ENCODE data around the gene IGF2R. TPM values are rescaled to one million over a fixed set of nuclear protein-coding genes. Genes with fewer than 3 reads are reported as not detected.

The IGF2R gene
- total RNA-seq (2016; rRNA removed; fragmentation: Illumina TruSeq; extraction: Trizol), result 44.8 and 70.0 TPM in 2 replicates
- 11.8 and 13.5 TPM in 2 replicates for total RNA-seq (2016; cell fraction: cytosol; rRNA removed; fragmentation: Illumina TruSeq; extraction: Trizol; ENCODE audit: low read depth)
- 36.8 and 73.6 TPM in 2 replicates for total RNA-seq (2016; cell fraction: insoluble cytoplasmic fraction; rRNA removed; fragmentation: Illumina TruSeq; extraction: Trizol)
- total RNA-seq (2016; cell fraction: membrane; rRNA removed; fragmentation: Illumina TruSeq; extraction: Trizol), result 11.5 and 15.2 TPM in 2 replicates
- 129 and 155 TPM in 2 replicates for total RNA-seq (2016; cell fraction: nucleus; rRNA removed; fragmentation: Illumina TruSeq; extraction: Trizol)
- polyA plus RNA-seq (2011; rRNA removed), result 38.3 and 54.8 TPM in 2 replicates
- 32.3 and 42.3 TPM in 2 replicates for polyA plus RNA-seq (2011; cell fraction: cytosol; rRNA removed)
- polyA plus RNA-seq (2011; cell fraction: nucleus; rRNA removed), result 77.8 and 83.2 TPM in 2 replicates
- 98.1 and 112 TPM in 2 replicates for polyA plus RNA-seq (2012)
- 1.3 and 1.8 TPM in 2 replicates for polyA plus RNA-seq (2016; cell fraction: cytosol; fragmentation: Illumina TruSeq; extraction: Trizol; ENCODE audit: low read depth)
- polyA plus RNA-seq (2016; cell fraction: insoluble cytoplasmic fraction; fragmentation: Illumina TruSeq; extraction: Trizol; ENCODE audit: low read depth), result 22.6 and 26.7 TPM in 2 replicates
- 1.8 and 3.1 TPM in 2 replicates for polyA plus RNA-seq (2016; cell fraction: membrane; fragmentation: Illumina TruSeq; extraction: Trizol; ENCODE audit: low read depth)
- polyA plus RNA-seq (2016; cell fraction: nucleus; fragmentation: Illumina TruSeq; extraction: Trizol; ENCODE audit: insufficient read depth, low read depth), result 85.6 and 90.1 TPM in 2 replicates
- 33.0 and 141 TPM in 2 replicates for polyA minus RNA-seq (2011; rRNA and poly(A)+ RNA removed; ENCODE audit: low replicate concordance)
- 119 and 184 TPM in 2 replicates for polyA minus RNA-seq (2011; cell fraction: cytosol; rRNA and poly(A)+ RNA removed)
- 265 and 283 TPM in 2 replicates for polyA minus RNA-seq (2011; cell fraction: nucleus; rRNA and poly(A)+ RNA removed)
- percentile 95 among the genes with signal in this experiment for Bru-seq, nascent RNA
- BruChase-seq, experiment 1, labeled RNA remaining after a 6-hour chase, result percentile 95 among the genes with signal in this experiment
- percentile 94 among the genes with signal in this experiment for BruChase-seq, experiment 2, labeled RNA remaining after a 2-hour chase
- long read RNA-seq, experiment 1, partial matches to known transcripts, result 31 of 33 reads
- long read RNA-seq, experiment 1, other reads (novel, unspliced or antisense), result 2 of 33 reads
- long read RNA-seq, experiment 2, partial matches to known transcripts, result 195 of 243 reads
- long read RNA-seq, experiment 2, other reads (novel, unspliced or antisense), result 48 of 243 reads

DNA sequence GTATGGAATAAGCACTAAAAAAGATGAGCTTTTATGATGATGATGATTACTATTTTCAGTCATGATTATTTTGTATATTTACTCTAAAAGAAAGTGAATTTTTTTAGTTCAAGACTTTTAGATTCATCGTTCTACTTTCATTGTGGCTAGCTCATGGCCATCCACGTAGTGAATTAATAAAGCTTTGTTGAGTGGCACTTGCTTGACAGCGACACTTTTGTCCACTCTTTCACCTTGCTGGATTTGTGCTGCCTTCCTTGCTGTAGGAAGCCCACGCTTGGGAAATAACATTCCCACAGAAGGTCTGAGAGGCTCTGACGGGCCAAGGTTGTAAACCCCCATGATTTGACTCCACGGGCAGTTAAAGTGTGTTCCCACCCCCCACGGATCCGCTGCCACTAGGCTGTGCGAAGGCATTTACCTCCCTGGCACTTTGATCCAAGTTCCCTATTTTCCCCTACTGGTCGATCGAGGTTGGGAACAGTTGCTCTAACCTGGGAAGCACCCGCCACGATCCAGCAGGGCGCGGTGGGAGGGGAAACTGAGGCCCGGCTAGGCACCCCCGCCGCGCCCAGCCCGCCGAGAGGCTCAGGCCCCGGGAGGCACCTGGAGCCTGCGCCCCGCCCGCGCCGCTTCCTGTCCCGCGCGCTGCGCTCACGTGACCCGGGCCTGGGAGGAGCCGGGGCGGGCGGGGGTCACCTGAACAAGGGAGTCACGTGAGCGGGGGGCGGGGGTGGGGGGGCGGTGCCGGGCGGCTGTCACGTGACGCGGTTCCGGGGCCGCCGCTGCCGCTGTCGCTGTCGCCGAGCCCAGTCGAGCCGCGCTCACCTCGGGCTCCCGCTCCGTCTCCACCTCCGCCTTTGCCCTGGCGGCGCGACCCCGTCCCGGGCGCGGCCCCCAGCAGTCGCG lies at the start of gene IGF2R:
IGF2R (plus strand) TSS at position 788 of the 909 bp plus-strand sequence. CDS start 165 bp downstream, outside the sequence.
- Histone ChIP-seq H3K79me2 (ENCODE audit: insufficient read depth, low read length) (peaks cover 43% of the 10 kb centered on the region), H3K9ac (ENCODE audit: insufficient read depth, low read depth, low read length) (peak within 1 kb of the TSS; percentile 96), H3K9me3 (ENCODE audit: low read length) (no peaks in the 10 kb centered on the region), H3K4me1 (ENCODE audit: insufficient read depth, low read length) (peaks cover 45% of the 10 kb centered on the region), H2AFZ (ENCODE audit: low read length) (peak within 1 kb of the TSS; percentile 29), H4K20me1 (ENCODE audit: insufficient read depth, low read length) (peaks cover 19% of the 10 kb centered on the region), H3K4me2 (ENCODE audit: low read depth, low read length) (peak within 1 kb of the TSS; percentile 99), H3K4me3 (replicated peaks in 1 of 3; ENCODE audit: insufficient read depth in 1 of 3, low read depth in 2 of 3, low read length in 3 of 3) (peak within 1 kb of the TSS; percentile 91 to 94 (median 92)), H3K27ac (ENCODE audit: extremely low read length, insufficient read depth, low read length) (peak within 1 kb of the TSS; percentile 87), H3K27me3 (ENCODE audit: control insufficient read depth in 1 of 2, insufficient read depth in 2 of 2, low read length in 2 of 2) (peaks cover 0 to 9% of the 10 kb centered on the region in 2 experiments; a peak in 2 of 5 replicates), H3K36me3 (replicated peaks in 1 of 2; ENCODE audit: control insufficient read depth in 1 of 2, insufficient read depth in 2 of 2, low read length in 2 of 2) (no peaks in the 10 kb centered on the region)
- ATAC-seq (peak; percentile 82), FAIRE-seq (no peak), DNase-seq (ENCODE audit: low spot score) (peak; percentile 83)
- intact Hi-C loops (cut with micrococcal nuclease; ENCODE audit: unreplicated experiment) (no loop called here), in situ Hi-C loops (cut with HindIII; ENCODE audit: extremely low pct_ligation_motif_present, low pct_unique_long_range_greater_than_20kb) (no loop called here)
- POLR2A ChIA-PET, result interaction anchor here (0.8 to 2.4 kb wide), 5 partner anchors 13 to 178 kb away, joined by 4 to 8 read pairs (median 6); partner anchors contain the start of genes MRPL18 and TCP1
- CTCF ChIA-PET (ENCODE audit: low intra/inter-chr PET ratio, low total read pairs), result no interaction called here
- WGBS (ENCODE audit: low lambda C conversion rate), result 4% methylated on average over 12 of the region's 68 CpGs
- TSS peak; percentile 77 for BruUV-seq (replicated peaks)
- TF ChIP-seq ZNF264 (CRISPR knock-in tag; IDR thresholded peaks at IDR 0.05), result no peak
- TF ChIP-seq PITX1 (CRISPR knock-in tag; IDR thresholded peaks at IDR 0.05), result peak; percentile 56
- TF ChIP-seq TCF7 (IDR thresholded peaks at IDR 0.05; ENCODE audit: low read depth), result no peak
- peak; percentile 87 for TF ChIP-seq HOXD1 (CRISPR knock-in tag; IDR thresholded peaks at IDR 0.05)
- TF ChIP-seq KLF9 (CRISPR knock-in tag; IDR thresholded peaks at IDR 0.05; ENCODE audit: low read depth), result no peak
- peak; percentile 53 for TF ChIP-seq ZFP91 (CRISPR knock-in tag; IDR thresholded peaks at IDR 0.05; ENCODE audit: borderline replicate concordance)
- no peak for TF ChIP-seq MTA3 (CRISPR knock-in tag; IDR thresholded peaks at IDR 0.05)
- no peak for TF ChIP-seq CEBPB (IDR thresholded peaks at IDR 0.05; ENCODE audit: borderline replicate concordance, low read depth, low read length)
- TF ChIP-seq UBTF (CRISPR knock-in tag; IDR thresholded peaks at IDR 0.05), result no peak
- 0 out of 2 replicates have a peak, but pooled peaks have one; percentile 57 for TF ChIP-seq ZFYVE20 (CRISPR knock-in tag; IDR thresholded peaks at IDR 0.05; ENCODE audit: borderline replicate concordance, low read depth)
- peak; percentile 45; the same call in 1 of the 2 replicates for TF ChIP-seq ZBTB3 (CRISPR knock-in tag; IDR thresholded peaks at IDR 0.05; ENCODE audit: borderline replicate concordance, low read depth)
- TF ChIP-seq ZNF674 (CRISPR knock-in tag; IDR thresholded peaks at IDR 0.05; ENCODE audit: low read depth), result no peak
- no peak for TF ChIP-seq THYN1 (CRISPR knock-in tag; IDR thresholded peaks at IDR 0.05; ENCODE audit: borderline replicate concordance, low read depth)
- no peak for TF ChIP-seq MBNL3 (CRISPR knock-in tag; conservative IDR thresholded peaks at IDR 0.05)

Data from HepG2 (cell line).